Activated CD4-positive, CD25-positive, alpha-beta regulatory T cell treated with anti-CD3 and anti-CD28 coated beads, Interleukin-2, amount 50 U/mL, for 24 hours (primary cell): Measurements from ENCODE around the gene HRAS.

Source experiments
- ATAC-seq, 2 donors: fragments of 150-1000 bp; cut with Tn5 transposase; one replicate each; pipeline ENCODE4 v1.10.0; 2021; ENCODE audit warnings: mild to moderate bottlenecking in 1 of 2, moderate library complexity in 1 of 2

Gene HRAS

GRCh38 chr11:553083-553987 lies 18.0 kb upstream of the HRAS start:
- ATAC-seq, result no peak

- no peak for ATAC-seq
Observed at GRCh38 chr11:551596-551995, 16.2 kb upstream of the HRAS start.

- ATAC-seq, result no peak
Observed at GRCh38 chr11:551131-551530, 15.8 kb upstream of the HRAS start.

- no peak for ATAC-seq
Observed at GRCh38 chr11:550746-551085, 15.3 kb upstream of the HRAS start.

- no peak for ATAC-seq
Observed at GRCh38 chr11:550021-550745, 14.8 kb upstream of the HRAS start.

GRCh38 chr11:548700-549603 lies 13.6 kb upstream of the HRAS start:
- ATAC-seq, result no peak

- ATAC-seq, result no peak
Observed at GRCh38 chr11:545171-545570, 9.8 kb upstream of the HRAS start.

- no peak for ATAC-seq
Observed at GRCh38 chr11:544817-545166, 9.4 kb upstream of the HRAS start.

GRCh38 chr11:541433-541885 lies 6.1 kb upstream of the HRAS start:
- no peak for ATAC-seq

- no peak for ATAC-seq
Observed at GRCh38 chr11:540583-541432, 5.4 kb upstream of the HRAS start.

GRCh38 chr11:539971-540481 lies 4.7 kb upstream of the HRAS start:
- no peak for ATAC-seq

GRCh38 chr11:538431-539051 lies 3.2 kb upstream of the HRAS start:
- no peak for ATAC-seq

- no peak for ATAC-seq
Observed at GRCh38 chr11:537622-538430, 2.5 kb upstream of the HRAS start.

GRCh38 chr11:536841-537621 lies 1.7 kb upstream of the HRAS start, which contains the start of gene LRRC56:
LRRC56 (plus strand) TSS chr11:537527; CDS start chr11:540685, 3,158 bp downstream.
- ATAC-seq, result peak; percentile 43 to 49

GRCh38 chr11:535210-535518 lies 212 bp downstream of the HRAS start:
- peak; percentile 11 to 20 for ATAC-seq

- no peak for ATAC-seq
Observed at GRCh38 chr11:534396-535209, 773 bp downstream of the HRAS start.

GRCh38 chr11:533586-534395 lies 1.6 kb downstream of the HRAS start:
- no peak for ATAC-seq
